Measurements from ENCODE around the gene MACROD1.

- TF ChIP-seq CTCF (IDR thresholded peaks at IDR 0.05), result no peak
- no peak for TF ChIP-seq POLR2A (IDR thresholded peaks at IDR 0.05)
Measured at GRCh38 chr11:64207256-64208085, 41.6 kb upstream of the MACROD1 start.
